ENCODE results near the gene RAD51B.

DNA sequence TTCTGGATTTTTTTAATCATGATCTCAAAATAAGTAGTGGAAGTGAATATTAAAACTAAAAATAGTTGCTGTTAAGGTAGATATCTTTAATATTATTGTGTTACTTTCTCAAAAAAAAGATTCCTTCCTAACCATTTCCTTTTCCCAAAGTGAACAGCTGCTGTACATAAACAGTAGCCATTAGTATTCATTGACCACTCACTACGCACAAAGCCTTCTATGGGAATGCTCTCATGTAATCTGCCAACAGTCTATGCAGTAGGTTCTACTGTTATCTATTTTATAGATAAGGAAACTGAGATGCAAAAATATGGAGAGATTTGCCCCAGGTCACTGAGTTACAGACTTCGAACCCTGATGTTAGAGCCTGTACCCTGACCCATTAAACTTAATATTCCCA is 941.2 kb downstream of the RAD51B start:
- TF ChIP-seq, protein P1, sequence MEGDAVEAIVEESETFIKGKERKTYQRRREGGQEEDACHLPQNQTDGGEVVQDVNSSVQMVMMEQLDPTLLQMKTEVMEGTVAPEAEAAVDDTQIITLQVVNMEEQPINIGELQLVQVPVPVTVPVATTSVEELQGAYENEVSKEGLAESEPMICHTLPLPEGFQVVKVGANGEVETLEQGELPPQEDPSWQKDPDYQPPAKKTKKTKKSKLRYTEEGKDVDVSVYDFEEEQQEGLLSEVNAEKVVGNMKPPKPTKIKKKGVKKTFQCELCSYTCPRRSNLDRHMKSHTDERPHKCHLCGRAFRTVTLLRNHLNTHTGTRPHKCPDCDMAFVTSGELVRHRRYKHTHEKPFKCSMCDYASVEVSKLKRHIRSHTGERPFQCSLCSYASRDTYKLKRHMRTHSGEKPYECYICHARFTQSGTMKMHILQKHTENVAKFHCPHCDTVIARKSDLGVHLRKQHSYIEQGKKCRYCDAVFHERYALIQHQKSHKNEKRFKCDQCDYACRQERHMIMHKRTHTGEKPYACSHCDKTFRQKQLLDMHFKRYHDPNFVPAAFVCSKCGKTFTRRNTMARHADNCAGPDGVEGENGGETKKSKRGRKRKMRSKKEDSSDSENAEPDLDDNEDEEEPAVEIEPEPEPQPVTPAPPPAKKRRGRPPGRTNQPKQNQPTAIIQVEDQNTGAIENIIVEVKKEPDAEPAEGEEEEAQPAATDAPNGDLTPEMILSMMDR (tag by site-specific recombination; IDR thresholded peaks at IDR 0.05) = no peak
- no peak for TF ChIP-seq ZNF274 (IDR thresholded peaks at IDR 0.05; ENCODE audit: low read length)
- no peak for TF ChIP-seq ZNF274 (tag by site-specific recombination; IDR thresholded peaks at IDR 0.05; ENCODE audit: borderline replicate concordance)
- TF ChIP-seq GLI2 (tag by site-specific recombination; IDR thresholded peaks at IDR 0.05; ENCODE audit: borderline replicate concordance, low read depth) = no peak
- no peak for TF ChIP-seq YY1 (tag by site-specific recombination; IDR thresholded peaks at IDR 0.05)

Measured in HEK293 (cell line).